Prostate gland (tissue), 2 donors: ENCODE measurements around the gene SLC45A3. TPM values are rescaled to one million over a fixed set of nuclear protein-coding genes. Genes with fewer than 3 reads are reported as not detected.

Source experiments
- DNase-seq: peaks from one replicate; pipeline ENCODE4 v3.0.0-alpha.2; 2019; ENCODE audit warnings: low spot score
- H3K27ac ChIP-seq, 2 donors: fragments of 200-600 bp; sonication (generic); 2 replicates each; pipeline ENCODE4 v1.5.1; 2017 to 2019
- H3K27me3 ChIP-seq: fragments of 200-600 bp; sonication (generic); replicated peaks from 2 replicates; pipeline ENCODE4 v1.5.1; 2019; ENCODE audit not compliant: insufficient read depth
- H3K36me3 ChIP-seq, 2 donors: fragments of 200-600 bp; sonication (generic); 1 replicate in 1 of 2; 2 replicates in 1 of 2; pipeline versions ENCODE4 v1.5.1 to v1.8.1; 2017 to 2019
- H3K4me1 ChIP-seq: fragments of 200-600 bp; sonication (generic); replicated peaks from 2 replicates; pipeline ENCODE4 v1.5.1; 2019
- H3K4me3 ChIP-seq, 2 donors: fragments of 200-600 bp; sonication (generic); 2 replicates each; pipeline ENCODE4 v1.5.1; 2017 to 2019
- H3K9me3 ChIP-seq: fragments of 200-600 bp; sonication (generic); 2 replicates; pipeline ENCODE4 v1.5.1; 2017
- CTCF ChIP-seq, 4 experiments: fragments of 200-600 bp in 2 of 4; fragments of 450-650 bp in 2 of 4; sonication (generic) in 2 of 4; IDR thresholded peaks; 1 replicate in 3 of 4; 2 replicates in 1 of 4; pipeline ENCODE4 v1.5.1; 2016 to 2019; ENCODE audit warnings: antibody characterized with exemption in 4 of 4, mild to moderate bottlenecking in 2 of 4, moderate library complexity in 2 of 4
- POLR2A ChIP-seq: fragments of 450-650 bp; IDR thresholded peaks from one replicate; pipeline ENCODE4 v1.6.1; 2016; ENCODE audit warnings: antibody characterized with exemption, mild to moderate bottlenecking
- POLR2AphosphoS5 ChIP-seq: sonication (generic); formaldehyde crosslinking; IDR thresholded peaks from one replicate; pipeline ENCODE4 v1.6.1; 2017; ENCODE audit warnings: antibody characterized with exemption
- WGBS: methylation state at CpG from one replicate; pipeline ENCODE4 v1.1.5; 2018; 5-methylcytosine and 5-hydroxymethylcytosine counted together
- intact Hi-C: fragments of 100-400 bp; cut with DNase I; formaldehyde crosslinking; loops from one replicate; pipeline ENCODE4 v1.14.2; 2022
- total RNA-seq, 2 donors: library from RNA; depleted of rRNA; stranded (reverse); fragments of >200 nt; gene quantifications; one replicate each; pipeline ENCODE4 v1.1.0, GENCODE V29; 2016

SLC45A3 gene
- total RNA-seq, 2 donors from 2014 or later = 505 to 1,326 TPM

GRCh38 chr1:205676002-205676401 is 4.3 kb downstream of the SLC45A3 start:
- H3K27ac ChIP-seq = peak overlapping the region; percentile 81 to 89
- no peaks in the 10 kb centered on the region for H3K9me3 ChIP-seq
- TF ChIP-seq POLR2A (no peak), POLR2AphosphoS5 (no peak), CTCF (IDR thresholded peaks at IDR 0.05) (no peak)
- no peaks in the 10 kb centered on the region for H3K27me3 ChIP-seq
- no peak for DNase-seq
- H3K4me1 ChIP-seq = no peaks in the 10 kb centered on the region
- 69% methylated on average over 5 of the region's 5 CpGs for WGBS
- intact Hi-C loops = no loop called here
- H3K36me3 ChIP-seq = peaks cover 0 to 6% of the 10 kb centered on the region in 2 donors
- H3K4me3 ChIP-seq = peak overlapping the region; percentile 76 to 84

- DNase-seq = no peak
- intact Hi-C loops = no loop called here
- Histone ChIP-seq H3K36me3 (peaks cover 0 to 6% of the 10 kb centered on the region in 2 donors), H3K27me3 (no peaks in the 10 kb centered on the region), H3K9me3 (no peaks in the 10 kb centered on the region), H3K27ac (peak overlapping the region; percentile 81 to 89), H3K4me1 (no peaks in the 10 kb centered on the region), H3K4me3 (peak overlapping the region; percentile 76 to 84)
- TF ChIP-seq CTCF (IDR thresholded peaks at IDR 0.05) = no peak
- no peak for TF ChIP-seq POLR2A
- TF ChIP-seq POLR2AphosphoS5 = no peak
- WGBS = 78% methylated on average over 4 of the region's 4 CpGs
Observed at GRCh38 chr1:205675247-205675646, 5.1 kb downstream of the SLC45A3 start.

GRCh38 chr1:205672970-205673369 is 7.3 kb downstream of the SLC45A3 start:
- DNase-seq = no peak
- H3K4me1 ChIP-seq = no peaks in the 10 kb centered on the region
- intact Hi-C loops = no loop called here

GRCh38 chr1:205672395-205672889 is 7.9 kb downstream of the SLC45A3 start:
- Histone ChIP-seq H3K27me3 (no peaks in the 10 kb centered on the region), H3K4me3 (peak overlapping the region; percentile 7 to 84), H3K27ac (peak overlapping the region; percentile 81 to 89), H3K9me3 (no peaks in the 10 kb centered on the region), H3K4me1 (no peaks in the 10 kb centered on the region), H3K36me3 (peaks cover 0 to 6% of the 10 kb centered on the region in 2 donors)
- intact Hi-C loops = no loop called here
- WGBS = 58% methylated on average over 11 of the region's 11 CpGs
- no peak for TF ChIP-seq POLR2A
- DNase-seq = no peak

More at GRCh38 chr1:205672970-205673369, 7.3 kb downstream of the SLC45A3 start:
- Histone ChIP-seq H3K36me3 (peaks cover 0 to 6% of the 10 kb centered on the region in 2 donors), H3K4me3 (peak overlapping the region; percentile 6 to 84), H3K27ac (peak overlapping the region; percentile 81 to 89), H3K27me3 (no peaks in the 10 kb centered on the region), H3K9me3 (no peaks in the 10 kb centered on the region)
- 65% methylated on average over 4 of the region's 4 CpGs for WGBS
- TF ChIP-seq POLR2AphosphoS5 (no peak), POLR2A (no peak), CTCF (IDR thresholded peaks at IDR 0.05) (no peak)

GRCh38 chr1:205670611-205671430 is 9.5 kb downstream of the SLC45A3 start:
- intact Hi-C loops = no loop called here

More at GRCh38 chr1:205670611-205671430, 9.5 kb downstream of the SLC45A3 start:
- no peak for DNase-seq
- H3K27me3 ChIP-seq = no peaks in the 10 kb centered on the region
- H3K9me3 ChIP-seq = no peaks in the 10 kb centered on the region
- H3K36me3 ChIP-seq = peaks cover 0 to 6% of the 10 kb centered on the region in 2 donors
- H3K4me3 ChIP-seq = peak overlapping the region in 1 of 2 donors; percentile 84
- H3K27ac ChIP-seq = peak overlapping the region; percentile 81 to 89
- no peaks in the 10 kb centered on the region for H3K4me1 ChIP-seq
- no peak for TF ChIP-seq POLR2AphosphoS5
- TF ChIP-seq POLR2A = no peak
- TF ChIP-seq CTCF (IDR thresholded peaks at IDR 0.05) = no peak
- 67% methylated on average over 13 of the region's 13 CpGs for WGBS
